ENCODE results near the gene CDH15. TPM values are rescaled to one million over a fixed set of nuclear protein-coding genes. Genes with fewer than 3 reads are reported as not detected.

Gene CDH15
- total RNA-seq, 3 donors from 2014 or later (not counting 1 experiment from before 2014, with no cell fraction given), result 0.20 TPM; not detected in 2

GRCh38 chr16:89194340-89195311 lies 23.1 kb downstream of the CDH15 start:
- H3K9me3 Mint-ChIP-seq, result no peaks in the 10 kb centered on the region
- intact Hi-C loops (cut with micrococcal nuclease), result no loop called here
- Histone ChIP-seq H3K9me3 (ENCODE audit: control insufficient read depth, insufficient read depth, low read length) (no peaks in the 10 kb centered on the region), H3K4me1 (ENCODE audit: control insufficient read depth, insufficient read depth, low read length) (peaks cover 10% of the 10 kb centered on the region), H3K36me3 (ENCODE audit: control insufficient read depth, insufficient read depth, low read length) (no peaks in the 10 kb centered on the region), H3K27ac (ENCODE audit: low read length) (no peak overlapping the region), H3K27me3 (ENCODE audit: control insufficient read depth, insufficient read depth, low read length) (peaks cover 7% of the 10 kb centered on the region), H3K4me3 (ENCODE audit: low read length) (no peak overlapping the region)
- H3K27ac Mint-ChIP-seq, result peak overlapping the region in 1 of 2 donors; percentile 15
- ATAC-seq (no peak), DNase-seq (peak in 1 of 2 donors; percentile 10)
- 71% methylated on average over 45 of the region's 45 CpGs for WGBS (ENCODE audit: insufficient coverage)
- H3K4me3 Mint-ChIP-seq, result peak overlapping the region; percentile 40
- no peaks in the 10 kb centered on the region for H3K4me1 Mint-ChIP-seq
- H3K36me3 Mint-ChIP-seq, result no peaks in the 10 kb centered on the region
- peaks cover 0 to 4% of the 10 kb centered on the region in 2 donors for H3K27me3 Mint-ChIP-seq (ENCODE audit: low read depth in 2 of 2)
- TF ChIP-seq CTCF (IDR thresholded peaks at IDR 0.05), result no peak

DNA sequence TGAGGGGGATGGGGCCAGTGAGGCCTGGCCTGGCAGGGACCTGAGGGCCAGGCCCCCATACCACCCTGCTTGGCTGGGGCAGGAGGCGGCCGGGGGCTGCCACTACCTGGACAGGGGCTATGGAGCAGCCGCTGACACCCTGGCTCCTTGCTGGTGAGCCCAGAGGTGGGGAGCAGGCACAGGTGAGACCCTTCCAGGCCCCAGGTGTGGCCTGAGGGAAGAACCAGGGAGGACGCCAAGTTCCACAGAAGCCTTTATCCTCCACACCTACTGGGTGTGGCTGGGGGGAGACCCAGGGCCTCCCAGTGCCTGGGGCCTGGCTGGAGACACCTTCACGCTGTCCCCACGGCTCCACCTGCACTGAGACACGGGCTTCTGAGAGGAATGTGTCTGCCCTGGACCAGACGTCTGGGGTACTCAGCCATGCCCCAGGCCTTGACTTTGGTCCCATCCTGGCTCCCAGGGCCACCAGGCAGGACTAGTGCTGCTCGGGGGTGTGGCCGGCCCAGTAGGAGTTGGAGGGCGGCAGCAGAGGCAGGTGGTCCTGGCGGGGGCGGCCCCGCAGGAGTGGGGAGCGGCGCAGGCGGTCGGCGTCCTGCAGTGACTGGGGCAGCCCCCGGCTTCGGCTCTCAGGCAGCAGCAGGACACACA lies 24.1 kb downstream of the CDH15 start:
- H3K4me3 ChIP-seq (ENCODE audit: low read length), result no peak overlapping the region
- H3K9me3 ChIP-seq (ENCODE audit: control insufficient read depth, insufficient read depth, low read length), result no peaks in the 10 kb centered on the region
- H3K9me3 Mint-ChIP-seq, result no peaks in the 10 kb centered on the region
- ATAC-seq (no peak), DNase-seq (peak in 1 of 2 donors; percentile 12)
- H3K36me3 ChIP-seq (ENCODE audit: control insufficient read depth, insufficient read depth, low read length), result no peaks in the 10 kb centered on the region
- H3K27ac Mint-ChIP-seq, result no peak overlapping the region
- H3K27me3 Mint-ChIP-seq (ENCODE audit: low read depth in 2 of 2), result peaks cover 0 to 4% of the 10 kb centered on the region in 2 donors
- H3K27me3 ChIP-seq (ENCODE audit: control insufficient read depth, insufficient read depth, low read length), result peaks cover 17% of the 10 kb centered on the region
- H3K36me3 Mint-ChIP-seq, result no peaks in the 10 kb centered on the region
- H3K27ac ChIP-seq (ENCODE audit: low read length), result no peak overlapping the region
- peaks cover 18% of the 10 kb centered on the region for H3K4me1 ChIP-seq (ENCODE audit: control insufficient read depth, insufficient read depth, low read length)
- H3K4me1 Mint-ChIP-seq, result no peaks in the 10 kb centered on the region
- no peak for TF ChIP-seq CTCF (IDR thresholded peaks at IDR 0.05)
- intact Hi-C loops (cut with micrococcal nuclease), result no loop called here
- no peak overlapping the region for H3K4me3 Mint-ChIP-seq
- 93% methylated on average over 21 of the region's 21 CpGs for WGBS (ENCODE audit: insufficient coverage)

DNA sequence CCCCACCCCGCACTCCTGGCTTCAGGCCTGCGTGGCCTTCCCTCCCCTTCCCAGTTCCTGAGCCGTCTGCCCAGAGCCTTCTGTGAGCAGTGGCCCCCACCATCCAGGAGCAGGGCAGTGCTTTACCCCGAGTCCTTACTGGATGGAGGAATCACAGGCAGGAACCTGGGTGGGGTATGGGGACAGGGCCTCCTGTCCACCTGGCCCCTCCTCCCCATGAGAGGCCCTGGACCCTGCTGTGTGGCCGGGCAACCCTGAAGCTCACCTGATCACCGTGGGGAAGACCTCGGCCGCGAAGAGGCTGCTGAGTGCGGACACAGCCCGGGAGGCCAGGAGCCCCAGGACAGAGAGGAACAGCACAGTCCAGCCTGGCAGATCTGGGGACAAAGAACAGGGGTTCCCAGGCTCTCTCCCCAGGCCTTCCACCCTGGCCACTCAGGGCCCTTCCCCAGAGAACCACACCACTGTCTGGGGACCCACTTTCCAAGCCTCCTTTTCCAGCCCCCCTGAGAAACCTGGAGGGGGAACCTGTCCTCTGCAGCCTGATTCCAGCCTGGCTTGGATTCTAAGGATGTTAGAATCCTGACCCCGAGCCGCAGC lies 25.6 kb downstream of the CDH15 start:
- Mint-ChIP-seq H3K36me3 (no peaks in the 10 kb centered on the region), H3K27ac (no peak overlapping the region), H3K4me3 (no peak overlapping the region), H3K4me1 (no peaks in the 10 kb centered on the region), H3K27me3 (ENCODE audit: low read depth in 2 of 2) (peaks cover 0 to 4% of the 10 kb centered on the region in 2 donors), H3K9me3 (no peaks in the 10 kb centered on the region)
- TF ChIP-seq CTCF (IDR thresholded peaks at IDR 0.05), result no peak
- DNase-seq (no peak), ATAC-seq (no peak)
- WGBS (ENCODE audit: insufficient coverage), result 94% methylated on average over 13 of the region's 13 CpGs
- Histone ChIP-seq H3K27ac (ENCODE audit: low read length) (no peak overlapping the region), H3K4me1 (ENCODE audit: control insufficient read depth, insufficient read depth, low read length) (peaks cover 24% of the 10 kb centered on the region), H3K9me3 (ENCODE audit: control insufficient read depth, insufficient read depth, low read length) (no peaks in the 10 kb centered on the region), H3K4me3 (ENCODE audit: low read length) (no peak overlapping the region), H3K27me3 (ENCODE audit: control insufficient read depth, insufficient read depth, low read length) (peaks cover 18% of the 10 kb centered on the region), H3K36me3 (ENCODE audit: control insufficient read depth, insufficient read depth, low read length) (no peaks in the 10 kb centered on the region)
- intact Hi-C loops (cut with micrococcal nuclease), result no loop called here
